Fibroblast of skin of scalp (primary cell): ENCODE measurements around the gene ERC2.

Source experiments
- DNase-seq: peaks from one replicate; pipeline ENCODE4 v3.0.0-alpha.2; 2013

The ERC2 gene

GRCh38 chr3:55507808-55508207, 960.5 kb downstream of the ERC2 start:
- no peak for DNase-seq

DNA sequence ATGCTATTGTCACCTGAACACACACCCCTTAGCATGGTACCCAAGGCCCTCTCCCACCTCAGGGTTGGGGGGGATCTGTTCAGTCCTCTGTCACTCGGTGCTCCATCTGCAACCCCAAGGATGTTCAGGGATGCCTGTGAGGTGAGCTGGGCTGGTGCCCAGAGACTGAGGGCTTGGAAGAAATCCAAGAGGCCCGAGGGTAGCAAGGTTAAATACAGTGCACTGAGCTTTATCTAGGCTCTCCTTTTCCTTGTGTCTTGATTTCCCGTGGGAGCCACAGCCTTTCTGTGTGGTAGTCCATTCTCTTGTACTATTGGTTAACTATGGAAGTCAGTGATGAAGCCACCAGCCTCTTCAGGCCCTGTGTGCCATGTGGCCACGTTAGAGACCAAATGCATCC, 962.5 kb downstream of the ERC2 start:
- no peak for DNase-seq

- peak; percentile 52 for DNase-seq
Observed at GRCh38 chr3:55505102-55505501, 963.2 kb downstream of the ERC2 start.

DNA sequence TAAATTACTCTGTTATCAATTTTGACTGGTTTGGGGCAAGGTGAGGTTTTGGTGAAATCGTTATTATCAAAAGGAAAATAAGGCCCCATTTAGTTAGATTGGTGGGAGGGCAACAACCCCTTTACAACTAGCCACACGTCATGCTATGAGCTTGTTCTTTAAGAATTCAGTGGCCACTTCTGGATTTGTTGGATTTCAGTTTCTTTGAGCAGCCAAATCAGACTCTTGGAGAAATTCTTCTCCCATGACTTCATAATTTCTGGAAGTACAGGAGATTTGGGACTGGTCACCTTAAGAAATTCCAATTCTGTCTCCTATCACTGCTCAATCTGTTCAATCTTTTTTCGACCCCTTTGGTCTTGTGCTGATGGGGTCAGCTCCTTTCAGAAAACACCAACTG, 966.4 kb downstream of the ERC2 start:
- DNase-seq: peak; percentile 45

GRCh38 chr3:55500555-55501330, 967.5 kb downstream of the ERC2 start:
- peak; percentile 59 for DNase-seq

DNA sequence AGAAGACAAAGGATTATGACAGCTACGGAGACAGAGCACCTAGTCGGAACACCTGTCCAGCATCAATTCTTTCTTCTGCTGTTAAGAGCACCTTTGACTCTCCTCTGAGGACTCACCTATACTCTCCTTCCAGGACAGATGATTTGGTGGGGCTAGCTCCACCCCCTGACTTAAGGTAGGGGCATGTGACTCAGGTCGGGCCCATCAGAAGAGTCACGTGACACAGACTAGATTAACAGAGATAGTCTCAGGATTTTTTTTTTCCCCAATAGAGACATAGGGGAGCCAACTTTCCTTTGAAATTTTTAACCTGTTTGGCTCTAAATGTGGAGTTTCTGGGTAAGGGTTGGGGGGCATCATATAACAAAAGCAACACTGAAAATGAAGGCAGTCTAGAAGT, 969.7 kb downstream of the ERC2 start:
- DNase-seq: no peak

GRCh38 chr3:55497250-55497649, 971.0 kb downstream of the ERC2 start:
- DNase-seq: no peak

- no peak for DNase-seq
Observed at GRCh38 chr3:55494976-55495375, 973.3 kb downstream of the ERC2 start.

DNA sequence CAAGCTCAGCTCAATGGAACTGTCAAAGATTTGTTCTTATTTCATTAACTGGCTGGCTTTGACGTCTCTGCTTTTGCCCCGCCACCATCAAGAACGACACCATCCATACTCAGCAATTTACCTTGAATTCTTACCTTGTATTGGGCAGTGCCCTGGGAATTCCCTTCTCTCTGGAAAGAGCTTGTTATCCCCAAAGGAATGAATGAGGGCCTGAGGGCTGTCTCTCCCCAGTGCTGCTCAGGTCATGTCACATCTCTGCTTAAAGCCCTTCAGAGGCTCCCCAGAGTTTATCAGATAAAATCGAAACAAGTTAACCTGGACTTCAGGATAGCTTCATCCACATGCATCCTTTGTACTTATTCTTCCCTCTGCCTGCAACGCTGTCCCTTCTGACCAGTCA, 975.3 kb downstream of the ERC2 start:
- no peak for DNase-seq

DNA sequence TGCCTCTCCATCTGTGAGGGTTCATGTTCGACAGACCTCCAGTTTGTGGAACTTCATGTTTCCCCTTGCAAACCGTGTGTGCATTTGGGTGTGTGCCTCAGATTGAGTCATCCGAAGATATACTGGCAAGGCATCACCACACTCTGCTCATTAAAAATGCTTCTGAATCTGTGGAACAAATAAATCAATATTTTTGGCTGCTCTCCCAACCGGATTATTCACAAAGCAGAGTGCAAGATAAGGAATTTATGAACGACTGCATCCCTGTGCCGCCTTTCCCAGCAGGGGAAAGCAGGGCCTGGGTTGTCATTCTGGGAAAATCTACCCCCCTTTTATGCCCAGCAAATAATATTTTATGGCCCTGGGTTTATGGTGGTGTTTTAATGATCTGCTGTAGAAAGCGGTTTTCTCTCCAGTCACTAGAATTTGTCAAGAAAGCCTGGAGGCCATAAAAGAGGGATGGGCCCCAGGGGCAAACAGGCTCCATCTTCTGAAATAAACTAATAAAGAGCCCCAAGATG, 976.9 kb downstream of the ERC2 start:
- DNase-seq: peak; percentile 89

DNA sequence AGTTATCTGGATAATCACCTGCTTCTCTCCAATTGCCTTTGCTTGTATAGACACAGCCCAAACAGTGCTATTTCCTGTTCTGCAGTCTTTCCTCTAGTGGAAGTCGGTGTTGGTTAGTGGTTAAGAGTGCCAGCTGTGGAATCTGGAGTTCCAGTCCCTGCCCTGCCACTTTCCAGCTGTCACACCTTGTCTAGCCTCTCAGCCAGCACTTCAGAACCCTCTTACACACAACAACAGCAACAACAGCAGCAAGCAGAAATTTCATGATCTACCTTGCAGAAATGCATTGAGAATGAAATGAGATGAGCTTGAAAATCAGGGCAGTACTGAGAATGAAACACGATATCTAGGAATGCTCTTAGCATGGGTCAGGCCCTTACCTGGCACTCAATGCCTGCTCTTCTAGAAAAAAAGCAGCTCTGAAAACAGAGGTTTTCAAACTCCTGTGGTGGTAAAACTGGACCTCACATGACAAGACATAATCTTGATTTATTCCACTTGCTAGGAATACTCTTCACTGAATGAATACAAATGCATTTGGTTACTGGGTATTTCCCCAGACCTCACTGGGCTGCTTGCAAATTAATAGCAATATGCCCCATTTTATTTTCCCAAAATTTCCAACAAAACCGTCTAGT, 977.9 kb downstream of the ERC2 start:
- no peak for DNase-seq

DNA sequence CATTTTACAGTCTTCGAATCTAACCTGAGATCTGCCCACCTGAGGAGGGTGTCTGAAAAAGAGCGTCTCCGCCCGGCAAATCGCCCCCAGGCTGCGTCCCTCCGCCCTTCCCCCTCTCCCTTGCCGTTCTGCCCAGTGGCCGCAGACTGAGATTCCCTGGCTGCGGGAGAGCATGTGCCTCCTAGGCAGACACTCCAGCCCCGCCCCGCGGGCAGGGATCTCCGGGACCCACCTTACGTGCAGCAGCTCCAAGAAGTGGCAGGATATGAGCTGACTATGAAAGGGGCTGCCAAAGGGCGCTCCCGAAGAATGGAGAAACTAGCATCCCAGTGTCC, 978.5 kb downstream of the ERC2 start:
- no peak for DNase-seq

GRCh38 chr3:55488398-55489055, 979.7 kb downstream of the ERC2 start:
- DNase-seq: peak; percentile 87

GRCh38 chr3:55487381-55488241, 980.7 kb downstream of the ERC2 start:
- DNase-seq: peak; percentile 78

DNA sequence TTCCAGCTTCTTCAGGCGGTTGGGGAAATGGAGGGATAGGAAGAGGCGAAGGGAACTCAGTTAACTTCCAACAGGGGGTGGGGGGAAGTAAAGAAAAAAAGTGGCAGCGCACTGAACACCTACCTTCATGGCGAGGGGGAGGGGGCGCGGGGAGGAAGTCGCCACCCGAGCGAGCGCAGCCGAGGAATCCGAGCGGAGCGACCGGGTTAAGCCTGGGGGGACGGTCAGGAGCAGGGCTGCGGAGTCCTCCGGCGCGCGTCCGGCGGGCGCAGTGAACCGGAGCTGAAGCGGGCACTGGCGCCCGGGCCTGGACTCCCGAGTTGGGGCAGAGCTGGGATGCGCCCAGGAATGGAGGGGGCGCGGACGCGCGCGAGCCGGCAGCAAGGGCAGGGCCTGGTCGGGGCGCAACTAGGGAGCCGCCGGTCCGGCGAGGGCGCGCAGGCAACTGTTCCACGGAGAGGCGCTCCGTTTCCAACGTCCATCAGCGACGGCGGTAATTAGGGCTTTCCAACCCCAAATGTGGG, 981.3 kb downstream of the ERC2 start, which contains the start of gene WNT5A:
WNT5A (minus strand) TSS at position 450 of the 524 bp plus-strand sequence; CDS start at position 129, 321 bp downstream.
- DNase-seq: peak; percentile 60

GRCh38 chr3:55486101-55486856, 982.0 kb downstream of the ERC2 start:
- peak; percentile 92 for DNase-seq

DNA sequence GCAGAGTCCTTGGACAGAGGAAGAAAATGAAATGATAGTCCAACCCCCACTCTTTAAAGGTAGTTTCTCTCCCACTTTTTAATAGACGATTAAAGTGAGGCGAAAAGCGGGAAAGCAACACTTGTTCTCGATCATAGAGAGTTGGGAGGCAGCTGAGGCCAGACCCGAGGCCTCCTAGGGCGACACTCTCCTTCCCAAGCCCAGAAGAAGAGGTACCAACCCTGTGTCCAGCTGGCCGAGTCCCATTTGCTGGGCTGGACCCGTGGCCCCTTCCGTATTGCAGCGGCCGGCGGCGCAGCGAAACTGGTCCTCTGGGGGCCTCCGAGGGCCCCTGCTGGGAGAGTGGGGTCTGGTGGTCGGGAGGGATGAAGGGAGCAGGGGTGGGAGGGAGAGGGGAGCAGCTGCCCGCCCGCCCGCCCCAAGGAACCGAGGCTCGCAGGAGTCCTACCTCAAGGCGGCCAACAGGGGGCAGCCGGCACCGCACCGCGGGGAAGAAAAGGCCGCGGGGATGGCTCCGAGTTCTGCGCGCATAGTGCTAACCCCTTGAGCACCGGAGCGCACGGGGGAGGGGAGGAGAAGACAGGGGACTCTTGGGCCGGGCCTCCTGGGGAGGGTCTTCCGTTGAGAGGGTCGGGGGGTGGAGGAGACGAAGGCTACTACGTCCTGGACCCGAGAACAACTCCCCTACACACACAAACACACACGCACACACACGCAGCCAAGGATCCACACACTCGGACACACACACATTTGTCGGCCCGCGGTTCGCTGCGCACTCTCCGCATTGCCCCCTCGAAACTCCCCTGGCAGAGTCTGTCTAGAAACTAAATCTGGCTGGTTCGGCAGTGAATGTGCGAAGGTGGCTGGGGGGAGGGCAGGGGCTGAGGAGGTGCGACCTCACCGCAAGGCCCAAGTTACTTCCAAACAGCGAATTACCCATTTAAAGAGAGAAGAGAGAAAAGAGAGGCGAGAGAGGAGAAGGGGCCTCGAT, 983.2 kb downstream of the ERC2 start:
- peak; percentile 93 for DNase-seq

DNA sequence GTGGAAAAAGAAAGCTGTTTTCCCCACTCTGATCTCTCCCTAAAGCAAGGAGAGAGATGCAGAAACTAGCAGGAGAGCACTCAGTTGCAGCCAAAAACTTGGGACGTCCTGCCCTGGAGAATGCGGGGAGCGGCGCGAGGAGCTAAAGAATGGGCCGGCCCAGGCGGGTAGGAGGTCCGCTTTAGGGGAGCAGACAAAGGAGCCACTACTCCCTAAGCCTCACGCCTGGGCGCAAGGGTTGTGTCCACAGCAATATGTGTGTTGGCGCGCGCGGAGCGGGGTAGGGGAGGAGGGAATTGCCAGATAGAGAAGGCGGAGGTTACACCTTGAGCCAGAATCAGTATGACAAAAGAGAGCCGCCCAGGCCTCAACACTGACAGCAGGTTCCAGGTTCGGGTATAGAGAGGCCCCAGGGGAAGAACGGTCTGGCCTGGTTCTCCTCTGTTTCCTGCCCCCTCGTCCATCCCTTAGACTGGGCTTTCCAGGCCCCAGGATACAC, 984.0 kb downstream of the ERC2 start:
- peak; percentile 44 for DNase-seq

DNA sequence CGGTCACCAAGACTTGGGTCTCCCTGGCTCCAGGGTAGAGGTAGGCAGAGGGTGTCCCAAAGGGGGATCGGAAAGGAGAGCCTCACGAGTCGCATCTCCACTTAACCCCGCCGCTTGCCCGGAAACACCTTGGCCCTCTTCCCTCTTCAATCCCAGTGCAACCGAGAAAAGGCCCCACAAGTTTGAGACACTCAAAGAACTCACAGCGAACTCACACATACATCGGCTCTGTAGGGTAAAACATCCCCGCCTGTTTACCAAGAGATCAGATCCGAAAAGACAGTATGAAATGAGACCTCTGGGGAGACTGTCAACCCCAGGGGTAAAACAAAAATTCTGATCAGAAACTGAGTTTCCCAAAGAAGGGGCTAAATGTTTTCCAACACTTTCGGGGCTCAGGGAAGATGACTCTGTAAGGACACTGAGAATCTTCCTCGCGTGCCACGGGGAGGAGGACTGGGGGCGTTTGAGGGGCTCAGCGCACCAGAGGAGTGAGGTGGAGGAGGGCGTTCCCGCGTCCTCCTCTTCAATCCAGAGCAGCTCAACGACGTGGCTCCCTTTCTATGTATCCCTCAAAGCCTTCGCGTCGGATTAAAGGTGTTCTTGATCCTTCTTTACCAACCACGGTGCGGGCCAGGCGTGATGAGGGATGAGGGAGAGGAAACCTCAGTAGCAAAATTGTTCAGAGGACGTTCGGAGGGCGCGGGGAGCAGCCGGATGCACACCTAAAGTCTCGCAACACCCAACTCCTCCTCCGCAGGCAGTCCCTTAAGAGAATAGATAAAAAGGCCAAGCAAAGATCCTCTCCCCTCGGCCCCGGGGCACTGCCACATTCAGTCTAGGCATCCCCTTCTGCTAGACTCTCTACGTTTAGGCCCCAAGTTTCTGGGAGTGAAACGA, 984.8 kb downstream of the ERC2 start:
- no peak for DNase-seq
